ENCODE data around the gene DEFB129.

Gene DEFB129

GRCh38 chr20:258269-258858 lies 31.3 kb downstream of the DEFB129 start:
- Histone ChIP-seq H2BK15ac (ENCODE audit: low read length) (no peak overlapping the region), H3K36me3 (replicated peaks in 1 of 2; ENCODE audit: control insufficient read depth in 2 of 2, insufficient read depth in 2 of 2, low read length in 2 of 2) (no peaks in the 10 kb centered on the region), H3K9ac (ENCODE audit: low read depth, low read length, poor library complexity) (no peak overlapping the region), H3K14ac (ENCODE audit: low read length) (no peak overlapping the region), H2BK5ac (ENCODE audit: low read length) (no peak overlapping the region), H3K4me1 (ENCODE audit: control insufficient read depth in 2 of 2, insufficient read depth in 1 of 2, low read depth in 1 of 2, low read length in 2 of 2) (no peaks in the 10 kb centered on the region), H3K79me1 (ENCODE audit: low read depth, low read length) (no peaks in the 10 kb centered on the region), H4K91ac (ENCODE audit: low read depth, low read length, poor library complexity) (no peak overlapping the region), H2BK12ac (ENCODE audit: low read length) (no peak overlapping the region), H2BK120ac (ENCODE audit: low read depth, low read length) (no peak overlapping the region), H2AK5ac (ENCODE audit: low read depth, low read length) (no peak overlapping the region), H3K18ac (ENCODE audit: low read length) (no peak overlapping the region), H2AFZ (ENCODE audit: low read length) (no peak overlapping the region), H3K27me3 (ENCODE audit: control insufficient read depth in 3 of 3, insufficient read depth in 3 of 3, low read depth in 1 of 3, low read length in 3 of 3) (peaks cover 0 to 26% (median 5%) of the 10 kb centered on the region in 3 experiments), H4K8ac (ENCODE audit: low read depth, low read length) (no peak overlapping the region), H3K27ac (replicated peaks; ENCODE audit: low read length) (no peak overlapping the region), H3K23ac (ENCODE audit: low read depth, low read length, poor library complexity) (no peak overlapping the region), H3K4ac (ENCODE audit: low read length) (no peak overlapping the region), H3K4me2 (ENCODE audit: insufficient read depth, low read length, poor library complexity, severe bottlenecking) (no peak overlapping the region), H3K4me3 (ENCODE audit: low read length in 2 of 2) (no peak overlapping the region), H3K9me3 (replicated peaks in 1 of 2; ENCODE audit: control insufficient read depth in 2 of 2, insufficient read depth in 1 of 2, low read depth in 1 of 2, low read length in 2 of 2) (no peaks in the 10 kb centered on the region)
- no peak for DNase-seq (ENCODE audit: low spot score)
- no CpG with 5 or more reads among the region's 4 CpGs for WGBS, 2 donors (ENCODE audit: extremely low coverage in 2 of 2, insufficient read length in 2 of 2, insufficient replicate concordance in 1 of 2)

GRCh38 chr20:258963-259362 lies 31.9 kb downstream of the DEFB129 start:
- no peak overlapping the region for H3K9ac ChIP-seq (ENCODE audit: low read depth, low read length, poor library complexity)
- no peak overlapping the region for H3K27ac ChIP-seq (replicated peaks; ENCODE audit: low read length)
- no peak overlapping the region for H2BK120ac ChIP-seq (ENCODE audit: low read depth, low read length)
- no peak overlapping the region for H4K91ac ChIP-seq (ENCODE audit: low read depth, low read length, poor library complexity)
- no peak overlapping the region for H3K18ac ChIP-seq (ENCODE audit: low read length)
- H2AK5ac ChIP-seq (ENCODE audit: low read depth, low read length), result no peak overlapping the region
- H2AFZ ChIP-seq (ENCODE audit: low read length), result no peak overlapping the region
- H3K4me3 ChIP-seq (ENCODE audit: low read length in 2 of 2), result no peak overlapping the region
- H3K9me3 ChIP-seq (replicated peaks in 1 of 2; ENCODE audit: control insufficient read depth in 2 of 2, insufficient read depth in 1 of 2, low read depth in 1 of 2, low read length in 2 of 2), result no peaks in the 10 kb centered on the region
- no peak overlapping the region for H3K23ac ChIP-seq (ENCODE audit: low read depth, low read length, poor library complexity)
- peaks cover 0 to 26% (median 5%) of the 10 kb centered on the region in 3 experiments for H3K27me3 ChIP-seq (ENCODE audit: control insufficient read depth in 3 of 3, insufficient read depth in 3 of 3, low read depth in 1 of 3, low read length in 3 of 3)
- H2BK12ac ChIP-seq (ENCODE audit: low read length), result no peak overlapping the region
- H3K4me2 ChIP-seq (ENCODE audit: insufficient read depth, low read length, poor library complexity, severe bottlenecking), result no peak overlapping the region
- WGBS, 2 donors (ENCODE audit: extremely low coverage in 2 of 2, insufficient read length in 2 of 2, insufficient replicate concordance in 1 of 2), result no CpG with 5 or more reads among the region's 8 CpGs
- H3K4me1 ChIP-seq (ENCODE audit: control insufficient read depth in 2 of 2, insufficient read depth in 1 of 2, low read depth in 1 of 2, low read length in 2 of 2), result no peaks in the 10 kb centered on the region
- no peak overlapping the region for H2BK5ac ChIP-seq (ENCODE audit: low read length)
- no peak overlapping the region for H2BK15ac ChIP-seq (ENCODE audit: low read length)
- H3K14ac ChIP-seq (ENCODE audit: low read length), result no peak overlapping the region
- H3K79me1 ChIP-seq (ENCODE audit: low read depth, low read length), result no peaks in the 10 kb centered on the region
- H4K8ac ChIP-seq (ENCODE audit: low read depth, low read length), result no peak overlapping the region
- H3K36me3 ChIP-seq (replicated peaks in 1 of 2; ENCODE audit: control insufficient read depth in 2 of 2, insufficient read depth in 2 of 2, low read length in 2 of 2), result no peaks in the 10 kb centered on the region
- no peak overlapping the region for H3K4ac ChIP-seq (ENCODE audit: low read length)
- no peak for DNase-seq (ENCODE audit: low spot score)

GRCh38 chr20:259981-260380 lies 32.9 kb downstream of the DEFB129 start:
- H3K4me1 ChIP-seq (ENCODE audit: control insufficient read depth in 2 of 2, insufficient read depth in 1 of 2, low read depth in 1 of 2, low read length in 2 of 2), result no peaks in the 10 kb centered on the region
- H2BK5ac ChIP-seq (ENCODE audit: low read length), result no peak overlapping the region
- H3K27ac ChIP-seq (replicated peaks; ENCODE audit: low read length), result no peak overlapping the region
- no peak for DNase-seq (ENCODE audit: low spot score)
- no peaks in the 10 kb centered on the region for H3K9me3 ChIP-seq (replicated peaks in 1 of 2; ENCODE audit: control insufficient read depth in 2 of 2, insufficient read depth in 1 of 2, low read depth in 1 of 2, low read length in 2 of 2)
- H3K9ac ChIP-seq (ENCODE audit: low read depth, low read length, poor library complexity), result no peak overlapping the region
- H3K14ac ChIP-seq (ENCODE audit: low read length), result no peak overlapping the region
- no peaks in the 10 kb centered on the region for H3K79me1 ChIP-seq (ENCODE audit: low read depth, low read length)
- H2AFZ ChIP-seq (ENCODE audit: low read length), result no peak overlapping the region
- no peak overlapping the region for H4K8ac ChIP-seq (ENCODE audit: low read depth, low read length)
- H4K91ac ChIP-seq (ENCODE audit: low read depth, low read length, poor library complexity), result no peak overlapping the region
- no peak overlapping the region for H3K4me3 ChIP-seq (ENCODE audit: low read length in 2 of 2)
- no peak overlapping the region for H3K18ac ChIP-seq (ENCODE audit: low read length)
- H3K23ac ChIP-seq (ENCODE audit: low read depth, low read length, poor library complexity), result no peak overlapping the region
- no peak overlapping the region for H2BK12ac ChIP-seq (ENCODE audit: low read length)
- no peak overlapping the region for H3K4me2 ChIP-seq (ENCODE audit: insufficient read depth, low read length, poor library complexity, severe bottlenecking)
- H2BK15ac ChIP-seq (ENCODE audit: low read length), result no peak overlapping the region
- peaks cover 0 to 21% (median 5%) of the 10 kb centered on the region in 3 experiments for H3K27me3 ChIP-seq (ENCODE audit: control insufficient read depth in 3 of 3, insufficient read depth in 3 of 3, low read depth in 1 of 3, low read length in 3 of 3)
- H2BK120ac ChIP-seq (ENCODE audit: low read depth, low read length), result no peak overlapping the region
- no peak overlapping the region for H3K4ac ChIP-seq (ENCODE audit: low read length)
- no peak overlapping the region for H2AK5ac ChIP-seq (ENCODE audit: low read depth, low read length)
- H3K36me3 ChIP-seq (replicated peaks in 1 of 2; ENCODE audit: control insufficient read depth in 2 of 2, insufficient read depth in 2 of 2, low read length in 2 of 2), result no peaks in the 10 kb centered on the region
- WGBS, 2 donors (ENCODE audit: extremely low coverage in 2 of 2, insufficient read length in 2 of 2, insufficient replicate concordance in 1 of 2), result no CpG with 5 or more reads among the region's 2 CpGs

GRCh38 chr20:263701-264100 lies 36.6 kb downstream of the DEFB129 start:
- Histone ChIP-seq H3K4ac (ENCODE audit: low read length) (no peak overlapping the region), H3K14ac (ENCODE audit: low read length) (peak overlapping the region; percentile 31), H2AFZ (ENCODE audit: low read length) (peak overlapping the region; percentile 72), H4K91ac (ENCODE audit: low read depth, low read length, poor library complexity) (no peak overlapping the region), H3K36me3 (replicated peaks in 1 of 2; ENCODE audit: control insufficient read depth in 2 of 2, insufficient read depth in 2 of 2, low read length in 2 of 2) (no peaks in the 10 kb centered on the region), H3K4me2 (ENCODE audit: insufficient read depth, low read length, poor library complexity, severe bottlenecking) (no peak overlapping the region), H3K27me3 (ENCODE audit: control insufficient read depth in 3 of 3, insufficient read depth in 3 of 3, low read depth in 1 of 3, low read length in 3 of 3) (peaks cover 0 to 2% (median 0%) of the 10 kb centered on the region in 3 experiments), H3K79me1 (ENCODE audit: low read depth, low read length) (no peaks in the 10 kb centered on the region), H4K8ac (ENCODE audit: low read depth, low read length) (no peak overlapping the region), H2BK15ac (ENCODE audit: low read length) (peak overlapping the region; percentile 89), H3K4me1 (ENCODE audit: control insufficient read depth in 2 of 2, insufficient read depth in 1 of 2, low read depth in 1 of 2, low read length in 2 of 2) (peaks cover 0 to 4% of the 10 kb centered on the region in 2 donors), H3K9me3 (replicated peaks in 1 of 2; ENCODE audit: control insufficient read depth in 2 of 2, insufficient read depth in 1 of 2, low read depth in 1 of 2, low read length in 2 of 2) (no peaks in the 10 kb centered on the region), H3K23ac (ENCODE audit: low read depth, low read length, poor library complexity) (peak overlapping the region; percentile 85), H2BK5ac (ENCODE audit: low read length) (no peak overlapping the region), H3K18ac (ENCODE audit: low read length) (peak overlapping the region; percentile 85), H2AK5ac (ENCODE audit: low read depth, low read length) (peak overlapping the region; percentile 46), H2BK12ac (ENCODE audit: low read length) (peak overlapping the region; percentile 58), H3K27ac (replicated peaks; ENCODE audit: low read length) (no peak overlapping the region), H2BK120ac (ENCODE audit: low read depth, low read length) (no peak overlapping the region), H3K9ac (ENCODE audit: low read depth, low read length, poor library complexity) (no peak overlapping the region), H3K4me3 (ENCODE audit: low read length in 2 of 2) (no peak overlapping the region)
- DNase-seq (ENCODE audit: low spot score), result no peak
- no CpG with 5 or more reads among the region's 13 CpGs for WGBS, 2 donors (ENCODE audit: extremely low coverage in 2 of 2, insufficient read length in 2 of 2, insufficient replicate concordance in 1 of 2)

All from neuronal stem cell (in vitro differentiated cells).